HG03520 (cell line): ENCODE measurements around the gene CCDC34.
"Not testable (repeated sequence)": the region's sequence is repeated elsewhere in the genome, so short reads cannot be mapped to it uniquely, and the experiment has no call there.

Source experiments
- ATAC-seq: cut with Tn5 transposase; IDR thresholded peaks from one replicate; pipeline ENCODE4 v1.9.1; 2021; ENCODE audit warnings: mild to moderate bottlenecking, moderate library complexity; ENCODE audit not compliant: unreplicated experiment

CCDC34 gene

DNA sequence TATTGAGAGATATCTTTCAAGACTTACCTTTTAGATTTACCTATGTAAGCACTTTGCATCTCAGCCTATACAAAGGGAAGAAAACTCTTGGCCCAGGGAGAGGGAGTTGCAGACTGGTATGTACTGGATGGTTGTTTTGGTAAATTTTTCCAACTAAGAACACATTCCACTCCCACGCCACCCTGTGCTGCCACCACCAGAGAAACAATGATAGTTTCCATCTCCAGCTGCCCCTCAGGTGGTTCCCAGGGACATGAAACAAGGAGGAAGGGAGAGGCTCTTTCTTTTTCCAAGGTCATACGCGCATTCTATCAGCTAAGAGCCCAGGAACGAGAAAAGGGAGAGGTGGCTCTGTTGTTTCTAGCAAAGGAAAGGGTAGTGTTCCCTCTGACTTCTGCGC lies 34.4 kb downstream of the CCDC34 start:
- ATAC-seq: no peak

DNA sequence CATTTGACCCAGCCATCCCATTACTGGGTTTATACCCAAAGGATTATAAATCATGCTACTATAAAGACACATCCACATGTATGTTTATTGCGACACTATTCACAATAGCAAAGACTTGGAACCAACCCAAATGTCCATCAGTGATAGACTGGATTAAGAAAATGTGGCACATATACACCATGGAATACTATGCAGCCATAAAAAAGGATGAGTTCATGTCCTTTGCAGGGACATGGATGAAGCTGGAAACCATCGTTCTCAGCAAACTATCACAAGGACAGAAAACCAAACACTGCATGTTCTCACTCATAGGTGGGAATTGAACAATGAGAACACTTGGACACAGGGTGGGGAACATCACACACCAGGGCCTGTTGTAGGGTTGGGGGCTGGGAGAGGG lies 36.0 kb downstream of the CCDC34 start:
- ATAC-seq: not testable (repeated sequence)

DNA sequence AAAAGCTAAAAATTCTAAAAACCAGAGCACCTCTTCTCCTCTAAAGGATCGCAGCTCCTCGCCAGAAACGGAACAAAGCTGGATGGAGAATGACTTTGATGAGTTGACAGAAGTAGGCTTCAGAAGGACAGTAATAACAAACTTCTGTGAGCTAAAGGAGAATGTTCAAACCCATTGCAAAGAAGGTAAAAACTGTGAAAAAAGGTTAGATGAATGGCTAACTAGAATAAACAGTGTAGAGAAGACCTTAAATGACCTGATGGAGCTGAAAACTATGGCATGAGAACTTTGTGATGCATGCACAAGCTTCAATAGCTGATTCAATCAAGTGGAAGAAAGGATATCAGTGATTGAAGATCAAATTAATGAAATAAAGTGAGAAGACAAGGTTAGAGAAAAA lies 40.8 kb downstream of the CCDC34 start:
- ATAC-seq: not testable (repeated sequence)

DNA sequence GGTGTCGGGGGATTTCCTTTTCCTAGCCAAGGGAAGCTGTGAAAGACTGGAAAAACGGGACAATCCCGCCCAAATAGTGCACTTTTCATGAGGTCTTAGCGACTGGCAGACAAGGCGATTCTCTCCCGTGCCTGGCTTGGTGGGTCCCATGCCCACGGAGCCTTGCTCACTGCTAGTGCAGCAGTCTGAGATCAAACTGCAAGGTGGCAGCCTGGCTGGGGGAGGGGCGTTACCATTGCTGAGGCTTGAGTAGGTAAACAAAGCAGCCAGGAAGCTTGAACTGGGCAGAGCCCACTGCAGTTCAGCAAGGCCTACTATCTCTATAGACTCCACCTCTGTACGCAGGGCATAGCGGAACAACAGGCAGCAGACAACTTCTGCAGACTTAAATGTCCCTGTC lies 41.7 kb downstream of the CCDC34 start:
- not testable (repeated sequence) for ATAC-seq

DNA sequence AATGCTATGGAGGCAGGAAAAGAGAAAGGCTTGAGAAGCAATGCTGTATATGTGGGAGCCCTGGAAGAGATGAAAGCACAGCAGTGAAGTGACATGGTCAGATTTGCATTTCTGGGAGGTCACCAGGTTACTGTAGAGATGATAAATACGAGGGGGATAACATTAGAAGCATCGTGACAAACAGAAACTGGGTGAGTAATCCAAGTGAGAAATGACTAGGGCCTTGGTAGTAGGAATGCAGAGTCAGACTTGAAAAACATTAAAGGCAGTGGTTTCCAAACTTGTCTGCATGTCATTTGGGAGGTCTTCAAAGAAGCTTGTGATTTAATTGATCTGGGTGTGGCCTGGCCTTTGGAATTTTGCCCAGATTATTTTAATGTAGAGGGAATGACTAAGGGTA lies 43.9 kb downstream of the CCDC34 start:
- ATAC-seq: peak; percentile 99

DNA sequence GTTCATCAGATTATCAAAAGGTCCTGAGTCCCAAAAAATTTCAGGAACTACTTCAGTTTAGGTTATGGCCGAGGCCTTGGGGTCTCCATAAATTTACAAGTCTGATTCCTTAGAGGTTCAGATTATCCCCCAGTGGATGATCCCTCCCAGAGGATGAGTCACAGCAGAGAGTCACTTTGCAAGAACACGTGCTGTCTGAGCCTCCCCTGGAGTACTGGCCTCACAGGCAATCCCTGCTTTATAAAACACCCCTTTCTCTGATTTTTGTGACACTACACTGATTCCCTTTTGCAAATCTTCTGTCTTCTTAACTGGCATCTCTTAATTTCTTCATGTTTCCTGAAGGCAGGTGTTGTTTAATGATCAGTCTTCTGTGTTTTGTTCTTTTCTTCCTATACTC lies 45.3 kb downstream of the CCDC34 start:
- no peak for ATAC-seq

DNA sequence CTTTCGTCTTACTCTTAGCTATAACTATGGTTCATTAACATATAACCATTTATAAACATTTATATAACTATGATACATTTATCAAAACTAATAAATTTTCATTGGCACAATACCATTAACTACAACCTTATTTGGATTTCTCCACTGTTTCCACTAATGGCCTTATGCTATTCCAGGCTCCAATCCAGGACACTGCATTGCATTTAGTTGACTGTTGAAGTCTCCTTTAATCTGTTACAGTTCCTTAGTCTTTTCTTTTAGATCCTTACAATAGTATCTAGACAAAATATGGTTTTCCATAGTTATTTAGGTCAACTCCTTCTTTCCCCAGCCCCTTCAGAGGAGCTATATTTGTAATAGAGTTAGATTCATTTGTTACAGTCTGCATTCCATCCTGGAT lies 47.2 kb downstream of the CCDC34 start:
- no peak for ATAC-seq

DNA sequence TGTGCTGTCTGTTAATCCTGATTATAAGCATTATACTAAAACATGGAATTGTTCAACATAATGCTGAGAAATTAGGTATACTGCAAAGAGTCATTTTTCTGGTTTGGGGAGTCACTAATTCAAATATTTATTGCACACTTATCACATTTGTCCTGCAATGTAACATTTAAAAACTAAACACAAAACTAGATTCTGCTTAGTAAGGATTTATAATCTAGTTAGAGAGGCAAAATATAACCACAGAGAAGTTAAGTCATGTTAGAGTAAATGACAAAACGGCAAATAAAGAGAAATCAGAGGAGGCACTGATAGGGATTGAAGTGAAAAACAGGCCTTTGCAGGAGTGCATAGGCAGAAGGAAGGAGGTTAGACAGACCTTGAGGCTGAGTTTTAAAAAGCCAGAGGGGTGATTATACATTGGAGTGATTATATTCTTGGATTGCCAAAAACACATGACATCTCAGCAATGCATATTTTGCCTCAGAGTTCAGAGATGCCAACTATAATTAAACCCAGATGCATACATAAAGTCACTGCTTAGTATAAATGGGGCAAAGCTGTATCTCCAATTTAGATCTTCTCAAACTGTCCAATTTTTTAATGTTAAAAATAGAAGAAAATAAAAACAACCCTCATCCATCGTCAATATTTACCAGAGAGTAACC lies 49.7 kb downstream of the CCDC34 start:
- ATAC-seq: no peak

DNA sequence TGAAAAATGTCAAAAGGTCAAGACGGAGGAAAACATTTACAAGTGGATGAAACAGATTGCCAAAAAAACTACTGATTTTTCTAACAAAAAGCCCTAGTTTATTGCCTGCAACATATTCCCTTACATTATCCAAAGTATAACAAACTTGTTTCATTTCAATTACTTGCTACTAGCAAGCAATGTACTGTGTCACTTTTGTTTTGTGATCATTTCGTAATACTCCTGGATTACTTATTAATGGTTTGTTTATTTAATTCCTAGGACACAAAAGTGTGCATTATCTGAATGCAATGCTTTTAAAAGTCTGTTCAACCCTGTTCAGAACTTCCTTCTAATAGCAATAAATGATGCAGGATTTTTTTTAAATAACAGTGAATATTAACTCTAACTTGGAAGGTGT lies 50.9 kb downstream of the CCDC34 start:
- ATAC-seq: no peak

DNA sequence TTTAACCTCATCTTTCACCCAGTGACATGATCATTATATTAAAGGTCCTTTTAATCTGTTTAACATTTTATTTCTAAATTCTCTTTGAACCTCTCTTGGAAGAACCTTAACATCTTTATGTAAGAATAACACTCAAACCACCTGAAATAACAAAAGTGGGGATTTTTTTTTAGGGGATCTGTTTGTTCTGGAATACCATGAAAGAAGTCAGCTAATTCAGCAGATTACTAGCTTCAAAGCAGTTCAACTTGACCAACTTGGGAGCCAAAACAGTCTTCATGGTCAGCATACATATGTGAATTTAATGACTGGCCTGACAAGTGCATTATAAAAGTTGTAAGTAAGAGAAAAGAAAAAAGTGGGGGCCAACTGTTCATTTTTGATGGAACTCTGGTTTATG lies 52.3 kb downstream of the CCDC34 start:
- no peak for ATAC-seq

DNA sequence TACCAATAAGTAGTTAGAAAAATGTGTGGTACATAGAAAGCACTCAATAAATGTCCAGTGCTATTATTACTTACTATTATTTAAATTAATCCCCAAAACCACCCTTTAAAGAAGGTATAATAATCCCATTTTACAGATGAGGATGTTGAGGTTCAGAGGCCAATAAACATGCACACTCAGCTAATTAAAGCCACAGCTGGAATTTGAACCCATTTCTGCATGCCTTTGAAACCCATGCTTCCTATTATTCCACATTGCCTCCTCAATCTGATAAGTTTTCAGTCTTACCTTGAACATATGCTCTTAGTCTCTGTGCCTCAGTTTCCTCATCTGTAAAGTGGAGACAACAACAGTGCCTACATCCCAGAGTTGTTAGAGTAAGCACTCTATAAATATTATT lies 52.8 kb downstream of the CCDC34 start:
- ATAC-seq: no peak

DNA sequence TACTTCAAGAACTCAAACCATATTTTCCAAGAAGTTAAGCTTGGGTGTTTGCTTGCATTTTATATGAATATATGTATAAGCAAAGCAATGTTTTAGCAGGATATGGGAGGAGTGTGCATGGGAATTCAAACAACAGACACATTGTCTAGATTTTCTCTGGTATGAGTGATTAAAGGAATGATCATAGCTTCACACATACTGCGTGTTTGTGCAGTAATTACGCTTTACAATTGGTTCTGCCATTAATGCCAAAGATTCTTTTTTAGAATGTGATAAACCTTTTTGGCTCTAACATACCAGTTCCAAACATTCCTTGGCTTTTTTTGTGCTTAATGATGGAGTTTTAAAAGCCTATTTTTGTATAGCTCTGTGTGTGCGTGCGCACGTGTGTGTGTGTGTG lies 54.0 kb downstream of the CCDC34 start:
- no peak for ATAC-seq

DNA sequence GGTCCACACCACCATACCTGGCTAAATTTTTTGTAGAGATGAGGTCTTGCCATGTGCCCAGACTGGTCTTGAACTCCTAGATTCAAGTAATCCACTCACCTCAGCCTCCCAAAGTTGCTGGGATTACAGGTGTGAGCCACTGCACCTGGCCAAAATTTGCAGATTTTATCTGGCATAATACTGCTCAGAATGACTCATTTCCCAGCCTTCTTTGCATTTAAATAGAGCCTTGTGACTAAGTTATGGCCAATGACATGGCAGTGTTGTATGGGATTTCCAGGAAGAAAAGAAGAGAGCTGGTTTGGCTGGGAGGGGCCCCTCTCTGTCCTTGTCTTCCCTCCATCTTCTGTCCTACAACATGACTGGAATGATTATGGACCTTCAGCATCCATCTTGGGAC lies 55.8 kb downstream of the CCDC34 start:
- no peak for ATAC-seq

DNA sequence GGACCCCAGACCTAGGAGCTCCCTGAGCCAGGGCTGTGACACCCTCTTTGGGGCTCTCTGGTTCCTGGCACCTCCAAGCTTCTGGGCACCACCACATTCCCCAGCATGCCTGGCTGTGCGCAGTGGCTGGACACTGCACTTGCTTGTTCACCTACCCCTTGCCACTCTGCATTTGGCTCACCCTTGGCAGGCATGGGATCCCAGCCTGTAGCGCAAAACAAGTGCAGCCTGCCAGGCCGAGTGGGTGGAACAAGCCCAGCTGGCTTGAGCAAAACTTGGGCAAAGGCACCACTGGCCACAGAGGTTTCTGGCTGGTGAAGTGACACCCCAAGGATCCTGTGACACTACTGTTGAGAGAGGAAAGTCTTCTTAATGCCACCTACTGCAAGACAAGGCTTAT lies 57.3 kb downstream of the CCDC34 start:
- no peak for ATAC-seq

DNA sequence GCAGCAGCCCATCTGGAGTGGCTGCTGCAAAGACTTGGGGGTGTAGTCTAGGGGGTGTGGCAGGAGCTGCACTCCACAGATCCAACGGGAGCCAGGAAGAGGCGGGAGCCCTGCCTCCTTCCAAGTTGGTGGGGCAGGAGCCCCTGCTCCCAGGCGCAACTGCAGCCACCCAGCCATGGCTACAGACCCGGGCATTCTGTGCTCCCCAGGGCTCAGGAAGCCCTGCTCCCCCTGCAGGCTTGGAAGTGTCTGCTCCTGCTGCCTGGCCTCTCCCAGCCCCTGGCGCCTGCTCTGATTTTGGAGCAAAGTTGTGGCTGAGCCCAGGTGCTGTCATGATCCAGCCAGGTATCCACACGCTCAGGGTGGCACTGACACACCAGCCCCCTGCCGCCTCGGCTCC lies 58.5 kb downstream of the CCDC34 start:
- no peak for ATAC-seq

DNA sequence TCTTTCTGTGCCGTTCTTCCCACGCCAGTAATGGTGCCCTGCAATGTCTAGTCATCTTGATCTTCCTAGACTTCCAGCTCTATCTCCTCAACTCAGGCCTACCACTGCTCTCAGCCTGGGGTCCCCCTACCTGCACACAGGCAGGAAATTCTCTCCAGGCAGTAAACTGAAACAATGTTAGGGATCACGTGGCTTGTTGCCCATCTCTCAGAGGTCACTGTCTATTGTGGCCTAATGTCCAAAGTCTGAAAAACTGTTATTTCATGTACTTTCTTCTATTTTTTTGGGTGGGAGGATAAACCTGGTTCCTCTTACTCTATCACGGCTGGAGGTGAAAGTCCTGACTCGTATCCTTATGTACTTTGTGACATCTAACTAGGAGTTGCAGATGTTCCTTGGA lies 59.1 kb downstream of the CCDC34 start:
- no peak for ATAC-seq

DNA sequence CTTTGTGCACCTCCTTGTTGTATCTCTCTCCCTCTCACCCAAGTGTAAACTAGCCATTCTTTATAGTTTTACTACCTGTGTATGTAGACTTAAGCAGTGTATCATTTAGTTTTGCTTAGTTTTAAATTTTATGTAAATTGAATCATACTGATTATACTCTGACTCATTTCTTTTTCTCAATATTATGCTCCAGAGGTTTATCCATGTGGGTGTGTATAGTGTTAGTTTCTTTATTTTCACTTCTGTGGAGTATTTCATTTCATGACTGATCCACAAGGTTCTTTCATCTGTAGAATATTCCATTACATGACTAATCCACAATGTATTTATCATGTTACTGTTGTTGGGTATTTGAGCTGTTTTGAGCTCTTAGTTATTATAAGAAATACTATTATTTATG lies 62.0 kb downstream of the CCDC34 start:
- no peak for ATAC-seq

DNA sequence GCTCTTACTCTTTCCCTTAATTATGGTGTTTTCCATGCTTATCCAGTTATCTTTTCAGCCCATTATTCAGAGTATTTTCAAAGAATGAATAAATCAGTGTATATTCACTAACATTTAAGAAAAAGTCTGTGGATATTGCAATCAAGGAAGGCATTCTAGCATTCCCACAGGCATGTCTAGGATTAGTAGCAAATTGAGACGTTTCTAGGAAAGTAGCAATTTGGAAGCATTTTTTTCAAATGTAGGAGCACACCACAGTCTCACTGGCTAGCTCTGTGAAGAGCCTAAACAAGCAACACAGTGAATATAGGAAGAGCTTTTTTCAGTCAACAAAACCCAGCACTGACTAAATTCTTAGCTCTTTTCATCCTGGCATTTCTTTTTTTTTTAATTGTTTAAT lies 65.4 kb downstream of the CCDC34 start:
- ATAC-seq: no peak

DNA sequence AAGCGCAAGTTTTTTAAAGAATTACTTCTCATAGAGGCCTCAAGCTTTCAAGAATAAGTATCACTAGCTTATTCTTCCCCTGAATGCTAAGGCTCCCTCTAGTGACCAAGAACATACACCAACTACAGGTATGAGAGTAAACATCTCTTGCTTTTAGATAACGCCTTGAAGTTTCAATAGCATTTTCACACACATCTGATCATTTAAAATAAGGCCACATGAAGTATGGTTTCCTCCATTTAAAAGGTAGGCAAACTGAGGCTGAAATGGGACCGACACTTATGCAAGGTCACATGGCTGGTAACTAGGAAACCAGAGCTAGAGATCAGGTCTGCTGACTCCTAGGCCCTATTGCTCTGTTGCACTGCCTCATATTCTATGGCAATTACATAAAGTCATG lies 66.5 kb downstream of the CCDC34 start:
- peak; percentile 95 for ATAC-seq

DNA sequence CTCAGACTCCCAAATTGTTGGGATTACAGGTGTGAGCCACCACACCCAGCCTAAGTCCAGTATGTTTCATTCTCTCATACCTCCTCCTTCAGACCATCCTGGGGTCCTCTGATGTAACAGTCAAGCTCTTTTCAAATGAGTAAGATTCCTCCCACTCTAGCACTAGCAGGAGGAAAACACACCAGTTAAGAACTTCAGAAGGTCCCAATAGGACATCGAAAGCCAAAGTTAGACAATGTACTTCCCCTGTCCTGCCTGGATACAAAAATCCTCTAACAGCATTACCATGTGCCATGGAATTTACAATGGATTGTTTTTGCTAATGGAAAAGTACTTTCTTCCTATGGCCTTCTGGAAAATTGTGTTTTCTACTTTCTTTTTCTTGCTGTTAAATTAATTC lies 67.1 kb downstream of the CCDC34 start:
- ATAC-seq: no peak

DNA sequence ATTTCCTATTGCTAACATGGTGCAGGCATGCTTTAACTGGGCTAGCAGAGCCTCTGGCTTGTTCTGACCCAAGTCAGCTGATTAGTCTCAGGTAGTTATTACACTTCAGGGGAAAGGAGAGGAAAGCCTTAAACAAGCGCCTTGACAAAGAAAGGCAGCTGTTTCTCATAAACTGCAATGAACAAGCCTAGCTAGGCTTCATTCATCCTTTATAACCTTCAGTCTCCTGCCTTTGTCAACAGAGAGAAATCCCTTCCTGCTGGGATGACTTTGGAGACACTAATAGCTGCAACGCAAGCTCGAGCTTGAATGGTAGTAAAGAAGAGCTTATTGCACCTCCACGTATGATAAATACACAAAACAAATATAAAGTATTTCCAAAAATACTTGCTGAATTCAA lies 68.4 kb downstream of the CCDC34 start:
- ATAC-seq: no peak

DNA sequence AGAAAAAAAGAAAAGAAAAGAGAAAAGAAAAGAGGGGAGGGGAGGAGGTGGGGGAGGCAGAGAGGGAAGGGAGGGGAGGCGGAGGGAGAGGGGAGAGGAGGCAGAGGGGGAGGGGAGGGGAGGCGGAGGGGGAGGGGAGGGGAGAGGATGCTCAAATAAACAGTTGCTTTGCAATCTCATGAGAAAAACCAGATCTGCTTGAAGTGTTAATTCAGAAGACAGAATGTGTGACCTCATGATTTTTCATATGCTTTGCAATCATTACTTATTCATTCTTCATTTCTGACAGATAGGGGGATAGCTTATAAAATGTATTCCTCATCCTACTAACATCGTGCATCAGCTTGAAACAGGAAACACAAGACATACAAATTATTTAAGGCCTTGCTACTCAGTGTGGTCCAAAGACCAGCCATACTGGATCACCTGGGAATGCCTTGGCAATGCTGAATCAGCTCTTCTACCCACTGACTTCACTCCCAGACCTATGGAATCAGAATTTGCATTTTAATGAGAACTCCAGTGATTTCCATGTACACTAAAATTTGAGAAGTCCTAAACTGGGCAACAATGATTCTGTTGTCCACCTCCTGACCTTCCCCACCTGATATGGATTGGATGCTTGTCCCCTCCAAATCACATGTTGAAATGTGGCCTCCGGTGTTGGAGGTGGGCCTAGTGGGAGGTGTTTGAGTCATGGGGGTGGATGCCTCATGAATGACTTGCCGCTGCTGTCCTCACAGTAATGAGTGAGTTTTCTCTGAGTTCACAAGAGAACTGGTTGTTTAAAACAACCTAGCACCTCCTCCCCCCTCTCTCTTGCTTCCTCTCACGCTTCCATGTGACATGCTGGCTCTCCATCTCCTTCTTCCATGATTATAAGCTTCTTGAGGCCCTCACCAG lies 69.2 kb downstream of the CCDC34 start:
- no peak for ATAC-seq

DNA sequence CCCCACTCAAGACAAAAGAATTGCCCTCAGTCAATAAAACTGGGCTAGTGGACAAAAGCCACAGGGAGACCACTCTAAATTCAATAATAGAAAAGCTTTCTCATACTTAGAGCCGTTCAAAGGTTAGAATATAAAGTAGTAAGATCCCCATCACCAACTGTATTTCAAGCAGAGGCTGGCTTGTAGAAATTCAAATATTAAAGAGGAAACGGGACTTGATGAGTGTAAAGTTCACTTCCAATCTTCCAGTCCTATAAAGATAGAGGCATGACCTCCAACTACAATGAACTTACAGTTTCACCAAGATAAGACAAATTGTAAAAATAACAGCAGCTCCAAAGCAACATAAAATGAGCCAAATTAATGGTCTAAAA lies 70.4 kb downstream of the CCDC34 start:
- no peak for ATAC-seq
